ENCODE measurements around the gene PRDM16. TPM values are rescaled to one million over a fixed set of nuclear protein-coding genes. Genes with fewer than 3 reads are reported as not detected.

PRDM16 gene
- polyA plus RNA-seq, 1 of the 3 experiments (the other 2 are of a cell fraction) = not detected

DNA sequence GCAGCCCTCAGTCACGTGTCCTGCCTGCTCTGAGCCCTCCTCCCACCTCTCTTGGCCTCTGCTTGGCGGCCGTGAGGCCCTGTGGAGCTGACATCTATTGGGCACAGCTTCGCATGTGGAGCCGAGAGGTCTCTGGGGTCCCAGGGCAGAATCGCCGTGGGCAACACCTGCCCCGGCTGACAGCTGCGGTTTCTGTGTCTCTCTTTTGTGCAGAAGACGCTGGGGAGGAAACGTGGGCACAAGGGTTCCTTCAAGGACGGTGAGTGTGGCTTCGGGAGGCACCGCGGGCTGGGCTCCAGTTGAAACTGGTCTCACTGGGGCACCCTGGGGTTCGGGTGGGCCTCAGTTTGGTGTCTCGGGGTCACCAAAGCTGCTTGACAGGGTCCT is 396.9 kb downstream of the PRDM16 start:
- DNase-seq = no peak
- WGBS (ENCODE audit: low lambda C conversion rate) = 59% methylated on average over 9 of the region's 17 CpGs
- Histone ChIP-seq H4K20me1 (ENCODE audit: insufficient read depth) (no peaks in the 10 kb centered on the region), H3K27ac (ENCODE audit: low read depth in 2 of 2, low read length in 1 of 2) (no peak overlapping the region), H3K79me2 (ENCODE audit: insufficient read depth) (no peaks in the 10 kb centered on the region), H3K36me3 (replicated peaks in 1 of 2; ENCODE audit: control insufficient read depth in 1 of 2, insufficient read depth in 2 of 2, low read length in 1 of 2) (no peaks in the 10 kb centered on the region), H3F3A (replicated peaks; ENCODE audit: insufficient read depth) (no peaks in the 10 kb centered on the region), H3K9me2 (no peaks in the 10 kb centered on the region), H3K9me3 (no peaks in the 10 kb centered on the region), H2AFZ (ENCODE audit: low read depth) (no peak overlapping the region), H3K4me3 (ENCODE audit: low read depth in 2 of 2, low read length in 1 of 2) (no peak overlapping the region), H3K27me3 (ENCODE audit: insufficient read depth) (no peaks in the 10 kb centered on the region), H3K4me2 (no peak overlapping the region), H3K9ac (no peak overlapping the region), H3K4me1 (ENCODE audit: control insufficient read depth in 1 of 2, insufficient read depth in 2 of 2, low read depth in 1 of 2, low read length in 1 of 2) (no peaks in the 10 kb centered on the region; a peak in 1 of 4 replicates)
- TF ChIP-seq NFIC (IDR thresholded peaks at IDR 0.05; ENCODE audit: borderline replicate concordance) = no peak
- no peak for TF ChIP-seq FOSL2 (IDR thresholded peaks at IDR 0.05; ENCODE audit: borderline replicate concordance, low read depth)
- no peak for TF ChIP-seq RXRA (IDR thresholded peaks at IDR 0.05; ENCODE audit: borderline replicate concordance, low read depth)
- TF ChIP-seq, protein P1, sequence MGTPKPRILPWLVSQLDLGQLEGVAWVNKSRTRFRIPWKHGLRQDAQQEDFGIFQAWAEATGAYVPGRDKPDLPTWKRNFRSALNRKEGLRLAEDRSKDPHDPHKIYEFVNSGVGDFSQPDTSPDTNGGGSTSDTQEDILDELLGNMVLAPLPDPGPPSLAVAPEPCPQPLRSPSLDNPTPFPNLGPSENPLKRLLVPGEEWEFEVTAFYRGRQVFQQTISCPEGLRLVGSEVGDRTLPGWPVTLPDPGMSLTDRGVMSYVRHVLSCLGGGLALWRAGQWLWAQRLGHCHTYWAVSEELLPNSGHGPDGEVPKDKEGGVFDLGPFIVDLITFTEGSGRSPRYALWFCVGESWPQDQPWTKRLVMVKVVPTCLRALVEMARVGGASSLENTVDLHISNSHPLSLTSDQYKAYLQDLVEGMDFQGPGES (IDR thresholded peaks at IDR 0.05; ENCODE audit: low read depth, low read length) = no peak
- TF ChIP-seq, protein P2, sequence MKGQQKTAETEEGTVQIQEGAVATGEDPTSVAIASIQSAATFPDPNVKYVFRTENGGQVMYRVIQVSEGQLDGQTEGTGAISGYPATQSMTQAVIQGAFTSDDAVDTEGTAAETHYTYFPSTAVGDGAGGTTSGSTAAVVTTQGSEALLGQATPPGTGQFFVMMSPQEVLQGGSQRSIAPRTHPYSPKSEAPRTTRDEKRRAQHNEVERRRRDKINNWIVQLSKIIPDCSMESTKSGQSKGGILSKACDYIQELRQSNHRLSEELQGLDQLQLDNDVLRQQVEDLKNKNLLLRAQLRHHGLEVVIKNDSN (IDR thresholded peaks at IDR 0.05; ENCODE audit: borderline replicate concordance, low read depth) = no peak
- TF ChIP-seq ZBTB33 (IDR thresholded peaks at IDR 0.05; ENCODE audit: borderline replicate concordance, low read depth) = no peak
- TF ChIP-seq TCF12 (IDR thresholded peaks at IDR 0.05) = no peak
- TF ChIP-seq, protein P3, sequence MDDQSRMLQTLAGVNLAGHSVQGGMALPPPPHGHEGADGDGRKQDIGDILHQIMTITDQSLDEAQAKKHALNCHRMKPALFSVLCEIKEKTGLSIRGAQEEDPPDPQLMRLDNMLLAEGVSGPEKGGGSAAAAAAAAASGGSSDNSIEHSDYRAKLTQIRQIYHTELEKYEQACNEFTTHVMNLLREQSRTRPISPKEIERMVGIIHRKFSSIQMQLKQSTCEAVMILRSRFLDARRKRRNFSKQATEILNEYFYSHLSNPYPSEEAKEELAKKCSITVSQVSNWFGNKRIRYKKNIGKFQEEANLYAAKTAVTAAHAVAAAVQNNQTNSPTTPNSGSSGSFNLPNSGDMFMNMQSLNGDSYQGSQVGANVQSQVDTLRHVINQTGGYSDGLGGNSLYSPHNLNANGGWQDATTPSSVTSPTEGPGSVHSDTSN (IDR thresholded peaks at IDR 0.05) = no peak
- no peak for TF ChIP-seq GATA2 (CRISPR knock-in tag; IDR thresholded peaks at IDR 0.05)
- no peak for TF ChIP-seq ELF1 (IDR thresholded peaks at IDR 0.05)
- no peak for TF ChIP-seq EP300 (IDR thresholded peaks at IDR 0.05; ENCODE audit: borderline replicate concordance in 1 of 2, low read depth in 1 of 2, low read length in 1 of 2)
- TF ChIP-seq RFX5 (IDR thresholded peaks at IDR 0.05; ENCODE audit: low read length) = no peak
- TF ChIP-seq CHD2 (IDR thresholded peaks at IDR 0.05; ENCODE audit: low read length, partially characterized antibody) = no peak
- CTCF ChIA-PET = interaction anchor here (1.5 to 9.4 kb wide), 2 partner anchors 12 to 19 kb away, joined by 3 to 114 read pairs; partner anchors contain the start of gene ARHGEF16
- POLR2A ChIA-PET = no interaction called here

Measured in SK-N-SH (cell line).